Mesenchymal stem cell (in vitro differentiated cells and primary cell): ENCODE measurements around the gene LIMCH1.

Source experiments
- DNase-seq: peaks from one replicate; pipeline ENCODE4 v3.0.0-alpha.2; 2013
- H2AFZ ChIP-seq: one replicate; pipeline ENCODE4 v1.6.1; 2013; ENCODE audit warnings: low read depth, mild to moderate bottlenecking, control low read depth, inconsistent platforms, low read length, moderate library complexity
- H2AK5ac ChIP-seq: 2 replicates; pipeline ENCODE4 v1.6.1; 2013; ENCODE audit warnings: low read length, moderate library complexity, mild to moderate bottlenecking, inconsistent platforms; ENCODE audit not compliant: severe bottlenecking
- H2BK120ac ChIP-seq: one replicate; pipeline ENCODE4 v1.6.1; 2013; ENCODE audit warnings: low read depth, mild to moderate bottlenecking, inconsistent platforms, low read length, moderate library complexity
- H2BK12ac ChIP-seq, 2 experiments: one replicate each; pipeline ENCODE4 v1.6.1; 2013; ENCODE audit warnings: inconsistent platforms in 2 of 2, low read length in 2 of 2, mild to moderate bottlenecking in 2 of 2, moderate library complexity in 2 of 2, control low read depth in 1 of 2
- H2BK15ac ChIP-seq: one replicate; pipeline ENCODE4 v1.6.1; 2013; ENCODE audit warnings: mild to moderate bottlenecking, low read depth, inconsistent platforms; ENCODE audit not compliant: poor library complexity, severe bottlenecking
- H2BK5ac ChIP-seq: 2 replicates; pipeline ENCODE4 v1.6.1; 2013; ENCODE audit warnings: low read depth, mild to moderate bottlenecking, low read length, control low read depth, inconsistent platforms; ENCODE audit not compliant: poor library complexity, severe bottlenecking
- H3K14ac ChIP-seq, 2 experiments: one replicate each; pipeline ENCODE4 v1.6.1; 2013; ENCODE audit warnings: inconsistent platforms in 2 of 2, low read length in 2 of 2, control low read depth in 1 of 2, mild to moderate bottlenecking in 1 of 2, moderate library complexity in 1 of 2
- H3K18ac ChIP-seq, 2 experiments: one replicate each; pipeline ENCODE4 v1.6.1; 2013; ENCODE audit warnings: inconsistent platforms in 2 of 2, low read length in 2 of 2, control low read depth in 1 of 2, low read depth in 1 of 2, mild to moderate bottlenecking in 1 of 2
- H3K23ac ChIP-seq, 2 experiments: one replicate each; pipeline ENCODE4 v1.6.1; 2013; ENCODE audit warnings: inconsistent platforms in 2 of 2, low read length in 2 of 2, mild to moderate bottlenecking in 2 of 2, moderate library complexity in 2 of 2, control low read depth in 1 of 2
- H3K27ac ChIP-seq: 2 replicates; pipeline ENCODE4 v1.5.1; 2013; ENCODE audit warnings: mild to moderate bottlenecking, moderate library complexity, low read length, control low read depth, inconsistent platforms; ENCODE audit not compliant: poor library complexity, severe bottlenecking
- H3K27me3 ChIP-seq, 2 experiments: 2 replicates each; pipeline versions ENCODE4 v1.6.1 to v1.7.0; 2013; ENCODE audit warnings: low read length in 2 of 2, mild to moderate bottlenecking in 2 of 2, moderate library complexity in 2 of 2, control low read depth in 1 of 2, inconsistent platforms in 1 of 2; ENCODE audit not compliant: control insufficient read depth in 1 of 2, insufficient read depth in 1 of 2
- H3K36me3 ChIP-seq, 2 experiments: 2 replicates each; pipeline versions ENCODE4 v1.6.1 to v1.7.0; 2013; ENCODE audit warnings: low read length in 2 of 2, control low read depth in 1 of 2, inconsistent platforms in 1 of 2, low read depth in 1 of 2, mild to moderate bottlenecking in 1 of 2; ENCODE audit not compliant: insufficient read depth in 2 of 2, control insufficient read depth in 1 of 2
- H3K4ac ChIP-seq, 2 experiments: one replicate each; pipeline ENCODE4 v1.6.1; 2013; ENCODE audit warnings: inconsistent platforms in 2 of 2, low read length in 2 of 2, mild to moderate bottlenecking in 2 of 2, moderate library complexity in 2 of 2, control low read depth in 1 of 2, low read depth in 1 of 2
- H3K4me1 ChIP-seq: 2 replicates; pipeline ENCODE4 v1.6.1; 2013; ENCODE audit warnings: low read depth, low read length, control low read depth; ENCODE audit not compliant: control insufficient read depth, insufficient read depth
- H3K4me2 ChIP-seq: 2 replicates; pipeline ENCODE4 v1.6.1; 2013; ENCODE audit warnings: low read length, mild to moderate bottlenecking, inconsistent platforms; ENCODE audit not compliant: poor library complexity, severe bottlenecking
- H3K4me3 ChIP-seq, 2 experiments: 2 replicates each; pipeline versions ENCODE4 v1.5.1 to v1.7.0; 2013; ENCODE audit warnings: low read length in 2 of 2, mild to moderate bottlenecking in 2 of 2, control low read depth in 1 of 2, low read depth in 1 of 2; ENCODE audit not compliant: insufficient read depth in 1 of 2
- H3K79me1 ChIP-seq: replicated peaks from 2 replicates; pipeline ENCODE4 v1.6.1; 2013; ENCODE audit warnings: mild to moderate bottlenecking, control low read depth, low read length, inconsistent platforms; ENCODE audit not compliant: poor library complexity, severe bottlenecking
- H3K9ac ChIP-seq: 2 replicates; pipeline ENCODE4 v1.7.0; 2013; ENCODE audit warnings: mild to moderate bottlenecking, low read length, moderate library complexity
- H3K9me3 ChIP-seq: 2 replicates; pipeline ENCODE4 v1.7.0; 2013; ENCODE audit warnings: mild to moderate bottlenecking, low read length; ENCODE audit not compliant: control insufficient read depth
- H4K8ac ChIP-seq: one replicate; pipeline ENCODE4 v1.6.1; 2013; ENCODE audit warnings: inconsistent platforms, mild to moderate bottlenecking, low read length, moderate library complexity
- H4K91ac ChIP-seq: one replicate; pipeline ENCODE4 v1.6.1; 2013; ENCODE audit warnings: mild to moderate bottlenecking, low read length, inconsistent platforms
- WGBS: methylation state at CpG from one replicate; pipeline ENCODE4 v1.1.7; 2013; ENCODE audit warnings: mixed read lengths; 5-methylcytosine and 5-hydroxymethylcytosine counted together

Gene LIMCH1

GRCh38 chr4:41542526-41543275 lies 4.7 kb downstream of the LIMCH1 start:
- Histone ChIP-seq H2BK12ac (no peak overlapping the region), H3K4ac (no peak overlapping the region), H2BK5ac (no peak overlapping the region), H3K27ac (no peak overlapping the region), H2BK15ac (no peak overlapping the region), H3K23ac (no peak overlapping the region), H3K4me1 (peaks cover 3% of the 10 kb centered on the region), H2BK120ac (no peak overlapping the region), H3K9me3 (no peaks in the 10 kb centered on the region), H3K36me3 (no peaks in the 10 kb centered on the region), H3K27me3 (peaks cover 0 to 7% of the 10 kb centered on the region in 2 experiments), H3K9ac (no peak overlapping the region), H2AFZ (no peak overlapping the region), H3K79me1 (no peaks in the 10 kb centered on the region), H3K18ac (no peak overlapping the region), H4K8ac (no peak overlapping the region), H3K14ac (no peak overlapping the region), H4K91ac (no peak overlapping the region), H2AK5ac (no peak overlapping the region), H3K4me3 (no peak overlapping the region), H3K4me2 (no peak overlapping the region)
- DNase-seq = peak; percentile 68
- 74% methylated on average over 2 of the region's 5 CpGs for WGBS

GRCh38 chr4:41545238-41545637 lies 7.3 kb downstream of the LIMCH1 start:
- Histone ChIP-seq H2AK5ac (no peak overlapping the region), H4K91ac (no peak overlapping the region), H3K9me3 (no peaks in the 10 kb centered on the region), H2BK15ac (no peak overlapping the region), H2BK120ac (no peak overlapping the region), H3K9ac (no peak overlapping the region), H3K27ac (no peak overlapping the region), H2AFZ (no peak overlapping the region), H3K23ac (no peak overlapping the region), H3K18ac (no peak overlapping the region), H3K4me3 (no peak overlapping the region), H3K4me1 (no peaks in the 10 kb centered on the region), H4K8ac (no peak overlapping the region), H3K14ac (no peak overlapping the region), H2BK5ac (no peak overlapping the region), H3K79me1 (no peaks in the 10 kb centered on the region), H2BK12ac (no peak overlapping the region), H3K4me2 (no peak overlapping the region), H3K4ac (no peak overlapping the region), H3K36me3 (no peaks in the 10 kb centered on the region), H3K27me3 (no peaks in the 10 kb centered on the region)
- WGBS = 47% methylated on average over 4 of the region's 6 CpGs
- DNase-seq = no peak

GRCh38 chr4:41546638-41547037 lies 8.7 kb downstream of the LIMCH1 start:
- Histone ChIP-seq H3K9ac (no peak overlapping the region), H3K4me3 (no peak overlapping the region), H3K36me3 (no peaks in the 10 kb centered on the region), H3K79me1 (no peaks in the 10 kb centered on the region), H2BK5ac (no peak overlapping the region), H4K91ac (no peak overlapping the region), H2BK120ac (no peak overlapping the region), H2BK15ac (no peak overlapping the region), H3K4me1 (no peaks in the 10 kb centered on the region), H3K4me2 (no peak overlapping the region), H3K18ac (no peak overlapping the region), H3K23ac (no peak overlapping the region), H3K4ac (no peak overlapping the region), H3K27ac (no peak overlapping the region), H3K27me3 (no peaks in the 10 kb centered on the region), H2AK5ac (no peak overlapping the region), H3K9me3 (no peaks in the 10 kb centered on the region), H2AFZ (no peak overlapping the region), H4K8ac (no peak overlapping the region), H2BK12ac (no peak overlapping the region), H3K14ac (no peak overlapping the region)
- no CpG with 5 or more reads among the region's 2 CpGs for WGBS
- no peak for DNase-seq

GRCh38 chr4:41548305-41548880 lies 10.4 kb downstream of the LIMCH1 start:
- no peak overlapping the region for H2BK15ac ChIP-seq
- H2BK120ac ChIP-seq = no peak overlapping the region
- H2BK5ac ChIP-seq = no peak overlapping the region
- no peaks in the 10 kb centered on the region for H3K9me3 ChIP-seq
- no peak overlapping the region for H3K4me2 ChIP-seq
- 95% methylated on average over 1 of the region's 3 CpGs for WGBS
- H2BK12ac ChIP-seq = no peak overlapping the region
- no peak for DNase-seq
- no peaks in the 10 kb centered on the region for H3K27me3 ChIP-seq
- H2AK5ac ChIP-seq = no peak overlapping the region
- H4K91ac ChIP-seq = no peak overlapping the region
- H3K27ac ChIP-seq = no peak overlapping the region
- no peak overlapping the region for H3K9ac ChIP-seq
- no peak overlapping the region for H3K4ac ChIP-seq
- no peak overlapping the region for H3K18ac ChIP-seq
- no peak overlapping the region for H3K4me3 ChIP-seq
- no peaks in the 10 kb centered on the region for H3K4me1 ChIP-seq
- H3K14ac ChIP-seq = no peak overlapping the region
- H3K23ac ChIP-seq = no peak overlapping the region
- no peak overlapping the region for H4K8ac ChIP-seq
- no peaks in the 10 kb centered on the region for H3K79me1 ChIP-seq
- H3K36me3 ChIP-seq = no peaks in the 10 kb centered on the region
- no peak overlapping the region for H2AFZ ChIP-seq
